ENCODE results near the gene POLR2H. TPM values are rescaled to one million over a fixed set of nuclear protein-coding genes. Genes with fewer than 3 reads are reported as not detected.

Gene POLR2H
- total and polyA plus RNA-seq, 2 experiments from 2014 or later: 96.2 to 112 TPM

DNA sequence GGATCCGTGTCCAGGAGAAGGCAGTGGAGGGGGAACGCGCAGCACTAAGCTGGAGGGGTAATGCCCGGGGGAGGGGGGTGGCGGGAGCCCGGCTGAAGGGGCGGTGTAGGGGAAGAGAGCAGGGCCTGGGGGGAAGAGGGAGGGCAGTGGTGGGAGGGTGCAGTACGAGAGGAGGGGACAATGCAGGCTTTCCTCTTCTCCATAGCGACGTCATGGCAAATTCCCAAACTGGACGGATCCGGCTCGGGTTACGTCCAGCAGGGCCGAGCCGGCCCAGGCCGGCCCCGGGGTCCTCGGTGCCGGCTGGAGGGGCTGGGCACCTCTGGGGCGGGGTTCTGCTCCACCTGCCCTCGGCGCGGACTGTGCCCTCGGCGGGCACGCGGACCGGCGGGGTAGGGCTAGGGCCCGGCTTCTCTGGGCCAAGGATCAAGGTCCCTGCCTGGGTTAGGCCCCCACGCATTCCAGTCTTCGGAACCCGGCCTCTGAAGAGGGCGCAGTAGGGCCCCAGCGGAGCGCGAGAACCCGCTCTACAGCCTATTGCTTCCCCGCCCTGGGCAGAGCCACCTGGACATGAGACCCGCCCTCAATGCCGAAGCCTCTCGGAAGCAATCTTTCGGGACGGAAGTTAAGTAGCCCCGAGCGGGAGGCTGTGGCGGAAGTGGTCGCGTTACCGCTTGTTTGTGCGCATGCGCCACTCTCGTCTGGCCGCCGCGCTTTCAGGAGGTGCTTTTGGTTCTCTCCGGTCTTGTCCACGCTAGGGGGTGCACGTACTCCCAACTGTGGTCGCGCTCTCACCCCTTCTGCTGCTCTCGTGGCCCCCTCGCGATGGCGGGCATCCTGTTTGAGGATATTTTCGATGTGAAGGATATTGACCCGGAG, 1.4 kb downstream of the POLR2H start:
- DNase-seq (ENCODE audit: low read depth in 1 of 2, low spot score in 1 of 2): peak; percentile 98 to 99
- Histone ChIP-seq H3K4me3 (peak overlapping the region; percentile 69), H3K27me3 (no peaks in the 10 kb centered on the region), H3K27ac (peak overlapping the region; percentile 100), H3K9me3 (ENCODE audit: low read depth) (no peaks in the 10 kb centered on the region), H3K36me3 (peaks cover 7% of the 10 kb centered on the region), H3K4me1 (ENCODE audit: low read depth) (peaks cover 14% of the 10 kb centered on the region)
- TF ChIP-seq CTCF (IDR thresholded peaks at IDR 0.05; ENCODE audit: low read depth, low read length): peak; percentile 64

- Histone ChIP-seq H3K27ac (no peak overlapping the region), H3K4me1 (ENCODE audit: low read depth) (peaks cover 4% of the 10 kb centered on the region), H3K4me3 (no peak overlapping the region), H3K27me3 (no peaks in the 10 kb centered on the region), H3K36me3 (peaks cover 11% of the 10 kb centered on the region), H3K9me3 (ENCODE audit: low read depth) (no peaks in the 10 kb centered on the region)
- TF ChIP-seq CTCF (IDR thresholded peaks at IDR 0.05; ENCODE audit: low read depth, low read length): no peak
- peak in 1 of 2 donors; percentile 45 for DNase-seq (ENCODE audit: low read depth in 1 of 2, low spot score in 1 of 2)
Observed at GRCh38 chr3:184366619-184367289, 5.2 kb downstream of the POLR2H start.

- H3K9me3 ChIP-seq (ENCODE audit: low read depth): no peaks in the 10 kb centered on the region
- peaks cover 4% of the 10 kb centered on the region for H3K4me1 ChIP-seq (ENCODE audit: low read depth)
- H3K36me3 ChIP-seq: peaks cover 11% of the 10 kb centered on the region
- H3K27me3 ChIP-seq: no peaks in the 10 kb centered on the region
- DNase-seq (ENCODE audit: low read depth in 1 of 2, low spot score in 1 of 2): no peak
- H3K27ac ChIP-seq: no peak overlapping the region
- TF ChIP-seq CTCF (IDR thresholded peaks at IDR 0.05; ENCODE audit: low read depth, low read length): no peak
- no peak overlapping the region for H3K4me3 ChIP-seq
Observed at GRCh38 chr3:184368116-184368515, 6.6 kb downstream of the POLR2H start.

DNA sequence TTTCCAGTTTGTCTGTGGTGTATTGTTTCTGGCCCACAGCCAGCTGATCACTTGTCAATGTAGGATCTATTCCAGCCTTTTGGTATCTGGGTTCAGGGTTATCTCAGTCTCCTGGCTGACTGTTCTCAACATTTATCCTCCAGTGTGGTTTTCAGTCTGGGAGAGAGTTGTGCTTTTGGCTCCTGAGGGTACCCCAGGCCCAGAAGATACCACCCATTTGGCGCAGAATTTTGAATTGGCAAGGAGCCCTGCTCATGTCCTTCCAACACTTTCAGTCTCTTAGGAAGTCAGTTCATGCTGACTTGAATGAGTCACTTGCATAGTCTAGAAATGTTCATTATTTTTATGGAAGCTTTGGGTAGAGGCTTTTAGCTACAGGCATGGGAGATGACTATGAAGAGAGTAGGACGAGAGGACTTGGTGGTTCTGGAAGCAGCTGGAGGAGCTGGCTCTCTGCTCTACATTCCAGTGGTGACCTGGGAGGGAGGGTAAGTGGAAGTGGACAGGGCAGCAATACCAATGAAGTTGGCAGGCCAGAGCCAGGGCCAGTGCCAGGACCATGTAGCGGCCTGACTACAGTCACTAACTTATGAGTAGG, 7.2 kb downstream of the POLR2H start:
- H3K36me3 ChIP-seq: peaks cover 11% of the 10 kb centered on the region
- H3K27me3 ChIP-seq: no peaks in the 10 kb centered on the region
- no peak overlapping the region for H3K27ac ChIP-seq
- peaks cover 4% of the 10 kb centered on the region for H3K4me1 ChIP-seq (ENCODE audit: low read depth)
- TF ChIP-seq CTCF (IDR thresholded peaks at IDR 0.05; ENCODE audit: low read depth, low read length): no peak
- no peak overlapping the region for H3K4me3 ChIP-seq
- DNase-seq (ENCODE audit: low read depth in 1 of 2, low spot score in 1 of 2): peak in 1 of 2 donors; percentile 69
- no peaks in the 10 kb centered on the region for H3K9me3 ChIP-seq (ENCODE audit: low read depth)

GRCh38 chr3:184371570-184372018, 10.1 kb downstream of the POLR2H start:
- peaks cover 10% of the 10 kb centered on the region for H3K36me3 ChIP-seq
- no peaks in the 10 kb centered on the region for H3K9me3 ChIP-seq (ENCODE audit: low read depth)
- H3K4me3 ChIP-seq: no peak overlapping the region
- DNase-seq (ENCODE audit: low read depth in 1 of 2, low spot score in 1 of 2): peak; percentile 83 to 91
- H3K27me3 ChIP-seq: no peaks in the 10 kb centered on the region
- H3K4me1 ChIP-seq (ENCODE audit: low read depth): no peaks in the 10 kb centered on the region
- peak; percentile 99 for TF ChIP-seq CTCF (IDR thresholded peaks at IDR 0.05; ENCODE audit: low read depth, low read length)
- no peak overlapping the region for H3K27ac ChIP-seq

All from cardiac muscle cell (in vitro differentiated cells and primary cell).